GM21786 (cell line): ENCODE data around the gene PCBP3.
"Not testable (repeated sequence)": the region's sequence is repeated elsewhere in the genome, so short reads cannot be mapped to it uniquely, and the experiment has no call there.

Source experiments
- ATAC-seq: cut with Tn5 transposase; IDR thresholded peaks from one replicate; pipeline ENCODE4 v1.9.1; 2021; ENCODE audit not compliant: unreplicated experiment

The PCBP3 gene

GRCh38 chr21:45887120-45887611 lies 243.6 kb downstream of the PCBP3 start:
- no peak for ATAC-seq

GRCh38 chr21:45887788-45888187 lies 244.3 kb downstream of the PCBP3 start:
- ATAC-seq = no peak

DNA sequence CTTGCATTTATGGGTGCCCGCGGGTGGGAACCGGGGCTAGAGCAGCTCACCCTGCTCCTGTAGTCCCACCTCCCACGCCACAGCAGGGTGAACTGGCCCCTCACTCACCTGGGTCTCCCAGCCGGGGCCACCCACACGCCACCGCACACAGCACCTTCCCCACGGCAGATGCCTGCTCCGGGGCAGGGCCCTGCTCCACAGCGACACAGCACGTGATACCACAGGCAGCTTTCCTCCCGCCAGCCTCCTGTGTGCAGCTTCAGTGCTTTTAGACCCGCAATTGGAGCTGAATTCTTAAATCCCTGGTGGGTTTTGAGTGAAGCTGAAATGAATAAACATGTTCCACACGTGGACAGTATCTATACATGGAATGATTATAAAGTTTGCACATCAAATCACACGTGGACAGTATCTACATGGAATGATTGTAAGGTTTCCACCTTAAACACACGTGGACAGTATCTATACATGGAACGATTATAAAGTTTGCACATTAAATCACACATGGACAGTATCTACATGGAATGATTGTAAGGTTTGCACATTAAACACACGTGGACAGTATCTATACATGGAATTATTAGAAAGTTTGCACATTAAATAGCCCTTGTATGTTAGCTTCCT lies 245.0 kb downstream of the PCBP3 start:
- ATAC-seq = no peak

DNA sequence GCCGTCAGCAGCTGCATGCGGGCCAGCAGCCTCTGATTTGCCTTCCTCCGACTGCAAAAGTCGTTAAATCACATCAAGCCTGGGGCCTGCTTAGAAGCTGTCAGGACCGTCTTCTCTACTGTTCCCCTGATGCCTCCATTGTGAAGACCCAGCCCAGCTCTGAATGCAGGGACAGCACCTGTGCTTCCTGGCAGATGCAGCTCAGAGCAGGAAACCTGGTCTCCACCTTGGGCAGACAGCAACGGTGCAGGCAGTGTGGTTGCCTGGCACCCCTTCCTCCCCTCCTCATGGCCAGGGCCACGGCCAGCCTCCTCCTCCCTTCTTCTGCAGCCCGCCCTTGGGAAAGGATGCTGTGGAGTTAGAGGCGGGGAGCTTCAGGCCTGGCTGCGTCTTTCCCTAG lies 245.7 kb downstream of the PCBP3 start:
- ATAC-seq = no peak

DNA sequence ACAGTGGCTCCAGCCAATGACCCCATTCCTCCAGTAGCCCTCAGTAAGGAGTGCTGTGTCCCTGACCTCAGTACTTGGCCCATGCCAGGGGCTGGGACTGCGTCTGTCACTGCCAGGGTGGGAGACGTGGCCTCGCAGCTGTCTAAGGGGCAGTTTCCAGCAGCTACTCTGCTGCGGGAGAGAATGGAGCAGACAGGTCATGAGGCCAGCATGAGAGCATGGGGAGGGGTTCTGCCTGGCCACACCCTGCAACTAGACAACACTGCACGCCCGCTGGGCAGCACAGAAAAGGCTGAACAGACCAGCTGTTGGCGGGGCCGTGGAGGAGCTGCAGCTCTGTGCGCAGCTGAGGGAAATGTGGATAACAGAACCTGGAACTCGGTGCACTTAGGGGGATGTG lies 246.4 kb downstream of the PCBP3 start:
- no peak for ATAC-seq

GRCh38 chr21:45891388-45892155 lies 248.0 kb downstream of the PCBP3 start:
- no peak for ATAC-seq

DNA sequence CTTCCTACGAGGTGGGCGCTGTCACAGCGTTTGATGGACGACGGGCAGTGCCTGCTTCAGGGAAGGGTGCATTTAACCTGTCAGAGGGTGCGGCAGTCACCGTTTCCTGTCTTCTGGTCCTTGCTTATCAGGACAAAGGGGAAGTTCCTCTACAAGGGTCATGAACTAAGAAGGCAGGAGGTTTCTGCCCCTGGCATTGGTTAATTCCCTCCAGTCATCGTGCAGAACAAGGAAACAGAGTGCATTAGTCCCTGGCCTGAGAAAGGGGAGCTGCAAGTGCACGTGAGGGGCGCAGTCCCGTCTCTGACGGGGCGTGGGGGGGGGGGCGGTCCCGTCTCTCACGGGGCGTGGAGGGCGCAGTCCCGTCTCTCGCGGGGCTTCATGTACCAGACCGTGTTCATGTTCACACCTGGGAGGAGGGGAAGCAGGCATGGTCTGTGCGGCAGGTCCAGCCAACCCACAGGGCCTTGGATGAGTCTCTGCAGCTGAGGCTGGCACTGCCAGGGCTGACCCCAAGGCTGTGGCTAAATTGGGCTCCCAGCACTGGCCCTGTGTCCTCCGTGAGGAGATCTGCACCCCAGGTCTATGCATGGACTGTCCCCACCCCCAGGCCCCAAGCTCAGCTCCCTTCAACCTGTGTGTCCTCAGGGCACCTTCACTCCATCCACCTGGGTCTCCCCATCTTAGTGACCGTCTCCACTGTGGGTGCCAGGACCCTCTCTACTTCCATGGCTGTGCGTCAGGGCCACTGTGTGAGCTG lies 248.8 kb downstream of the PCBP3 start:
- no peak for ATAC-seq

DNA sequence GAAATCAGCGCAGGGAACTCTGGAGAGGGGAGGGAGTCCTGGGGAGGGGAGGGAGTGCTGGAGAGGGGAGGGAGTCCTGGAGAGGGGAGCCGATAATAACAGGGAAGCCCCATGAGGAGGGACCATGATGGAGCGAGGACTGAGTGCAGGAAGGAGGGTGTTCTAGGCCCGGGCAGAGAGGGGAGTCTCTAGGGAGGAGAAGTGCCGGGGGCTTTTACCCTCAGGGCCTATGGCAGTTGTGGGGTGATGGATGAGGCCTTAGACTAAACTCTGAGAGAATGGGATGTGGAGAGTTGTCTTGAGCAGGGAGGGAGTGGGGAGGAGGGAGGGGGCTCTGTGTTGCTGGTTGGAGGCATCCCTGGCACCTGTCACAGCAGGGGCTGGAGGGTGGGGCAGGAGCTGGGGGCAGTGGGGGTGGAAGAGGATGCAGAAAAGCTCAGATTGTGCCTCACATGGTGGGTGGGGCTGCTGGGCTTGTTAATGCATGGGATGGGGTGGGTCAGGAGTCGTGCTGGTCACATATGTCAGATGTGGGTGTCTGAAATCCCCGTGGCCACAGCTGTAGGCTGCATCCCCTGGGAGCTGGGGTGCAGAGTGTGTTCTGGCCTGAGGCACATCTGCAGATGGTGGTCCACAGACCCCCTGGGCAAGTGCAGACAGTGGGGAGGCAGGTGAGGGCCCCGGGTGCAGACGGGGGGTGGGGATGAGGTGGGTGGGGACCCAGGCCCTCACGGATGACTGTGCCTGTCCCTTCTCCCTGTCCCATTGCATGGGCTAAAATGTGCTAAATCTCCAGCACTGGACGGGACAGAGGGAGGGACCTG lies 249.6 kb downstream of the PCBP3 start:
- no peak for ATAC-seq

DNA sequence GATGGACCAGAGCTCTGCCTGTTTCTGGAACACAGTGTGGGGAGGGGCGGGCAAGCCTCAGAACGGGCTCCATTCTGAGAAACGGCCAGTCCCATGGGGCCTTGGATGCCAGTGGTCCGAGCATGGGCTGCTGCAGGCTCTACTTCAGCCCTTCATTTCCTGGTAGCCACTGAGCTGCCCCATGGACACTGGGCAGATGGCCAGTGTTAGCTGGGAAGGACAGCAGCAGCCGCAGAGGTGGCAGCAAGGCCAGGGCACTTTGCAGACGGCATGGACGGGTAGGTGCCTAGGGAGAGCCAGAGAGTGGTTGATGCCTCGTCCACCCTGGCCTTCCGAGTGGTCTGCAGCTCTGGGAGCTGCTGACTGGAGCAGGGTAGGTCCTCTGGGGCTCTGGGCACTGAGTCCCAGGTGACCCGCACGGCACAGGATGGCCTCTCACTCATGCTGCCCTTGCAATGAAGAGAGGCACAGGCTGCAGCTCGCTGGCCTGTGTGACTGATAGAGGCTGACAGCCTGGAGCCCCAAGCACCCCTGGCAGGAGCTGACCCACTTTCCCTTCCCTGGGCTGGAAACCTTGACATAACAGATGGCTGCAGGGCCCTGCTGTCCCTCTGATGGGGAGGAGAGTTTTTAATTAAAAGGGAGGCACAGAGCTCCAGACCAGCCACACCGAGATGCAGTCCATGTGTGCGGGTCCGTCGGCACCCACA lies 250.4 kb downstream of the PCBP3 start:
- no peak for ATAC-seq

DNA sequence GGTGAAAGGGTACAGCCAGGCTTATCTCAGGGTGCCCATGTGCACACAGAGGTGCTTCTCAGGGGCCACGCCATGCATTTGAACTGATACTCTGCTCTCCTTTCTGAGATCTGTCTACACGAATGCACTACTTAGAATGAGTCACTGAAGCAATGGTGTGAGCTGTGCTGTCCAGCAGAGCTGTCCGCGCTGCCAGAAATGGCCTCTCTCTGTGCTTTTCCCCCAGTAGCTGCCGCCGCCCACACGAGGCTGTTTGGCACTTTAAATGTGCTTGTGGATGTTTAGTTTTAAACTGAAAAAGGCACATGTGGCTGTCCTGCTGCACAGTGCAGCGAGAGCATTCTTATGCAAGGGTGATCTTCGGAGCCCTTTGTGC lies 250.9 kb downstream of the PCBP3 start:
- no peak for ATAC-seq

GRCh38 chr21:45894906-45895777 lies 251.6 kb downstream of the PCBP3 start:
- no peak for ATAC-seq

- ATAC-seq = no peak
These were observed 252.3 kb downstream of the PCBP3 start for GRCh38 chr21:45895778-45896370.

DNA sequence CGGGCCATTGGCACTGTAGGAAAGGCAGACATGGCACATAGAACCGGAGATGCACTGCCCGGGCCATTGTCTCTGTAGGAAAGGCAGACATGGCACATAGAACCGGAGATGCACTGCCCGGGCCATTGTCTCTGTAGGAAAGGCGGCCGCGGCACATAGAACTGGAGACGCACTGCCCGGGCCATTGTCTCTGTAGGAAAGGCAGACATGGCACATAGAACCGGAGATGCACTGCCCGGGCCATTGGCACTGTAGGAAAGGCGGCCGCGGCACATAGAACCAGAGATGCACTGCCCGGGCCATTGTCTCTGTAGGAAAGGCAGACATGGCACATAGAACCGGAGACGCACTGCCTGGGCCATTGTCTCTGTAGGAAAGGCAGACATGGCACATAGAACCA lies 252.9 kb downstream of the PCBP3 start:
- not testable (repeated sequence) for ATAC-seq

DNA sequence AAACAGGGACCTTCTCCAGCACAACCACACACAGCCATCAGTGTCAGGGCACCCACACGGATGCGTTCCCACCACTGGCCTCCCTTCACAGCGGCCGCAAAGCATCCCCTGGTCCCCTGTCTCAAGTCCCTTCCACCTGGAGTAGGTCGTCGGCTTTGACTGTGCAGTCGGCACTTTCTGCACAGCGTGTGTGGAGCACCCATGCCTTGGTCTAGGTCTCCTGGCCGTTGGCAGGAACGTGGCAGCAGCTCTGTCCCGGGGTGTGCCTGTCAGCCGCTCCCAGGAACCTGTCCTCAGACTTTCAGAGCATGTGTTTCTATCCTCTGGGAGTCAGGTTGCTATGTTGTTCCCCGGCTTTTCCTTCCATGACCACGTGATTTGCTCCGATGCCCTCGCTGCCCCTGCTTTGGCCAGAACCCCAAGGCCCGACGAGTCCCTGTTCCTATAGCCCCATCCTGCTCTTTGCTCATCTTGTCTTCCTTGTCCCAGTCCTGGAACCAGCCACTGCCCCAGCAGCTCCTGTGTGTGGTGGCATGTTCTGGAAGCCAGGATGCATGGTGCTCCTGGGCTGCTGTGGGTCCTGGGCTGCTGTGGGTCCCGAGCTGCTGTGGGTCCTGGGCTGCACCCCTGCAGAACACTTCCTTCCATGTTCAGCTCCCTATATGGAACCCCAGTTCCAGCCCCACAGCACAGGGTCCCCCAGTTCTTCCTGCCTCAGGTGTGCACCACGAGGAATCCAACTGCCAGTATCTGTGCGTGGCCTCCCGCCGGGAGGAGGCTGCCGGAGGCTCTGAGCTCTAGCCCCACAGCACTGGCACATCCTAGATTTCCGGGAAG lies 253.9 kb downstream of the PCBP3 start:
- ATAC-seq = no peak

GRCh38 chr21:45898028-45898350 lies 254.5 kb downstream of the PCBP3 start:
- no peak for ATAC-seq

DNA sequence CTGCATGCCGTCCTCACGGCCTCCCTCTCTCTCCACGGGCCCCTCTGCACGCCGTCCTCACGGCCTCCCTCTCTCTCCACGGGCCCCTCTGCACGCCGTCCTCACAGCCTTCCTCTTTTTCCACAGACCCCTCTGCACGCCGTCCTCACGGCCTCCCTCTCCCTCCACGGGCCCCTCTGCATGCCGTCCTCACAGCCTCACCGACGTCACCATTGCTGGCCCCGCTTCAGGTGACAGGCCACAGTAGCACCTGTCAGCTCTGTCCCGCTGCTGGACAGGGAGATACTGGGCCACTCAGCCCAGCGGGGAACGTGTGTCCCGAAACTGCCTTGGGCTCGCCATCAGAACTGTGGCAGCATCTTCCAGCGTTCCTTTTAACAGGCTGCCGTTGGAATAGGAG lies 255.3 kb downstream of the PCBP3 start:
- no peak for ATAC-seq

DNA sequence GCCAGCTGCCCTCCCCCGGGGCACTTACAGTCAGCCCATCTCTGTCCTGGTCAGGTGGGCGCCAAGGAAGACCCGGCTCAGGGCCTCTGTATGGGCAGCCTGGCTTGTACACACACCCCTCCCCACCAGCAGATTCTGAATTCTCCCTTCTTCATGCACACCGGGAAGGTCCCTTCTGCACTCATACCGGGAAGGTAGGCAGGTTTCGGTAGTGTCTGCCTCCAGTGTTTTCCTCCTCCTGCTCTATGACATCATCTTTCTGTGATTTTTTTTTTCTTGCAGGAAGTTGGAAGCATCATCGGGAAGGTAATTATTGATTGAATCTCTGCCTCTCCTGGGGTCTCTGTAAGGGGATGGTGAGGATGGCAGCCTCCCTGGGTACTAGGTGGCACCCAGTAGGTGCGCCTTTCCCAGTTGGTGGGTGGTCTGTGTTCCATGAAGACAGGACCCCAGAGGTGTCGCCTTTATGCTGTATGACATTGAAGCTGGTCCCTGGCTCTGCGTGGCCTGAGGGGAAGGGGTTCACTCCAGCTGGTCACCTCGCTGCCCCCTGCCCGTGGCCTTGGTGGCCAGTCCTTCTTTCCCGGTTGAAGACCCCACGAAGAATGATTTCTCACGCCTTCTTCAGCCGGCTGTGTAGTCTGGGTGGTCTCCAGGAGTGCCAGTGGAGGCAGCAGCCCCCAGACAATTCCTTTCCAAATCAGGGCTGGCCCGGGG lies 255.9 kb downstream of the PCBP3 start:
- no peak for ATAC-seq
